ENCODE data around the gene CUTA. TPM values are rescaled to one million over a fixed set of nuclear protein-coding genes. Genes with fewer than 3 reads are reported as not detected.

CUTA gene
- polyA plus RNA-seq, 1 donor = 123 TPM

- DNase-seq (ENCODE audit: low read depth) = no peak
These were observed 22.2 kb upstream of the CUTA start for GRCh38 chr6:33439956-33440648.

GRCh38 chr6:33438978-33439594, 21.2 kb upstream of the CUTA start:
- no peak for DNase-seq (ENCODE audit: low read depth)

GRCh38 chr6:33437666-33438065, 19.8 kb upstream of the CUTA start:
- no peak for DNase-seq (ENCODE audit: low read depth)

DNA sequence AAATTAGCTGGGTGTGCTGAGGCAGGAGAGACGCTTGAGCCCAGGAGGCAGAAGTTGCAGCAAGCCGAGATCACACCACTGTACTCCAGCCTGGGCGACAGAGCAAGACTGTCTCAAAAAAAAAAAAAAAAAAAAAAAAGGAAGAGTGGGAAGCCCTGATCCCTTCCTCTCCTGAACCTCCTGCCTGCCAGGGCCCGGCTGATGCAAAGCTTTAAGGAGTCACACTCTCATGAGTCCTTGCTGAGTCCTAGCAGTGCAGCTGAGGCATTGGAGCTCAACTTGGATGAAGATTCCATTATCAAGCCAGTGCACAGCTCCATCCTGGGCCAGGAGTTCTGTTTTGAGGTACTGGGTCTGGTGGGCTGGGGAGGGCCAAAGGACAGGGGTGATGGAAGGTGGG, 17.1 kb upstream of the CUTA start:
- DNase-seq (ENCODE audit: low read depth) = no peak

- no peak for DNase-seq (ENCODE audit: low read depth)
These were observed 15.8 kb upstream of the CUTA start for GRCh38 chr6:33433544-33434191.

DNA sequence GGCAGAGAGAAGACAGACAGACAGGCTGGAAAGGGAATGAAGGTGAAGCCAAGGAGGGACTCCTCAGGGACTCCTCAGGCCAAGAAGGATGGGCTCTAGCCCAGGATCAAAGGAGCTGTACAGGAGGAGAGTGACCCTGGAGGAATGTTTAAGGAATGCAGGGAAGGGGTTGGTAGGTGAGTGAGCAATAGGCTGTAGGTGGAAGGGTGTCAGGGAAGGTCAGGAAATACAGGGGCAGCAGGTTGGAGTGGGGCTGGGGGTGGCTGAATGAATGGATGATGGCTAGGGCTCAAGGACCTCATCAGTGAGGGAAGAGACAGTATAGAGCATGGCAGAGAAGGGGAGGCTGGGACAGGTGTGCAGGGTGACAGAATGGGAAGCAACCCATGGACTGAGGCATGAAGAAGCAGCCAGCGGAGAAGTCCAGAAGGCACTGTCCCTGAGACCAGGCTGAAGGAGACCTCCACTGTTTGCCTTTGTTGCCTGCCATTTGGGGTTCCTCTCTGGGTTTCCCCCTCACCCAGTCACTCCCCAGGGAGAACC, 15.2 kb upstream of the CUTA start:
- no peak for DNase-seq (ENCODE audit: low read depth)

DNA sequence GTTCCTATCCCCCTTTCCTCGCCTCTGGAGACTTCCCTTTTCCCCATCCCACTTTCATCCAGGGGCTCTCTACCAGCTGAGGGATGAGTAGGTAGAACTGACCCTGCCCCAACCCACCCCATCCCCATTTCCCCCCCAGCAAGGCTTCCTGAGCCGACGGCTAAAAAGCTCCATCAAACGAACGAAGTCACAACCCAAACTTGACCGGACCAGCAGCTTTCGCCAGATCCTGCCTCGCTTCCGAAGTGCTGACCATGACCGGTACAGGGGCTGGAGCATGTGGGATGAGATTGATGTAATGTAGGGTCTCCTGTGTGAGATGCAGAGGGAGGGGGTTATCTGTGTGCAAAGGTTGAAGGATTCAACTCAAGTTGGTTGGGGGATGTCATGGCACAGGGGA, 14.6 kb upstream of the CUTA start:
- DNase-seq (ENCODE audit: low read depth) = no peak

- no peak for DNase-seq (ENCODE audit: low read depth)
These were observed 14.1 kb upstream of the CUTA start for GRCh38 chr6:33431880-33432541.

DNA sequence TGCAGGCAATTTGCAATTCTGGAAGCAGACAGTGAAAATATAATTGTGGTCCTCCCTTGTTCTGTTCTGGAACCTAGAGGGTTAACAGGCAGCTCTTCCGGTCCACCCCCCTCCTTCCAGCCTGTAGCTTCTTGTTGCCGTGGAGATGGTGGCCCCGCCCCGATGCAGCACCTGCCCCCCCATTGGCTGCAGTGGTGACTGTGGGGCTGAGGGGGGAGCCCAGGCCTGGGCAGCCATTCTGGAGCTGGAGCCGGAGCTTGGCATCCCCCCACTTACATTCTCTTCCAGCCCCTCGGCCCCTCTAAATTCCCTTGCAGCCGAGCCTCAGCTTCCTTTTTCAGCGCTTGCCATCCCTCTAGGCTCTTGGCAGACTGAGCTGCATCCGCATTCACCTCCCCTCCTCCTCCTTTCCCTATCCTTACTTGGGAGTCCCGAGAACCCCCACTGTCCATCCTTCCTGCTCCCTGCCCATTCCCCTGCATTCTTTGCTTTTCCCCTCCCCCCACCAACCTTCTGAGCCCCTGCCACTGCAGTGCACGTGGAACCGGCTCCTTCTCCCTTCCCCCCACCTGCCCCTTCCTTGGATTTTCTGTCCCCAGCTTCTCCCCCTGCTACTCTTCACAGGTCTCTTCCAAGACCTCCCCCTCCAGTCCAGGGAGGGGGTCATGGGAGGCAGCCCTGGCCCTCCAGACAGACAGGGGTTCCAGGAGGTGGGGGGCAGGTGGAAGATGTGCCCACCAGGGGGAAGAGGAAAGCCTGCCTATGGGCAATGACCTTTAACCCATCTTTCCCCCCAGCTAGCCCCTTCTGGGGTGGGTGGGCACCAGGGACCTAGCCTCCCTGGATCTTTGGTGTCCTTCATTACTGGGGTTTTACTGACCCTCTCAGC, 13.3 kb upstream of the CUTA start:
- DNase-seq (ENCODE audit: low read depth) = no peak

- DNase-seq (ENCODE audit: low read depth) = no peak
These were observed 12.4 kb upstream of the CUTA start for GRCh38 chr6:33430334-33430733.

- no peak for DNase-seq (ENCODE audit: low read depth)
These were observed 11.8 kb upstream of the CUTA start for GRCh38 chr6:33429750-33430052.

DNA sequence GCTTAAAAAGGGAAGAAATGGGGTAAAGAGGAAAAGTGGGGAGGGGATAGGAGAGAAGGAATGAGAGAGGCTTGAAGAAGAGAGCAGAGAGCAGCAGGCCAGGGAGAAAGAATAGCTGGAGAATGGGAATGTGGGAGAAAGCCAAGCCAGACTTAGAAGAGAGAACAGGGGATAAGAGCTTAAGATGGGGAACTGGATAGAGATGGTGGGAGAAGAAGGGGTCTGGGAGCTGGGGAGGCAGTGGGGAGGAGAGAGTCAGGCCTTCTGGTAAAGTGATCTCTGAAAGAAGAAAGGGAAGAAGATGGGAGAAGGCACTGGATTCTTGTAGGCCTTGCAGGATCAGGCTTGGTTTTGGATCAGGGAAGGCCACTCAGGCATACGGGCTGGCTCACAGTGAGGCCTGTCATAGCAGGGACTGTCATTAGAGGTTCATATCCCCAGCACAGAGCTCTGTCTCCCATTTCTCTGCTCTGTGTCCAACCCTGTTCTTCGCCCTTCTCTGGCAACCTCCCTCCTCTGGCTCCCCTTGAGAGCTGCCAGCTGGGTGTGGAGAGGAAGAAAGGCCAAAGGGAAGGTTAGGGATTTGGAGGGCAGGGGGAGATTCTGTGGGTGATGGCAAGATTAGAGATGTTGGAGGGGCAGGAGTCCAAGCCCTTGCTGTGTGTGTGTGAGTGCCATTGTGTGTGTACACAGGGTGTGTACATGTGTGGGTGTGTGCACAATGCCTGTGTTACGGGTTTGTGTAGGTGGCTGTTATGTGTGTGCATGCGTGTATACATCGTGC, 11.3 kb upstream of the CUTA start:
- DNase-seq (ENCODE audit: low read depth) = no peak

DNA sequence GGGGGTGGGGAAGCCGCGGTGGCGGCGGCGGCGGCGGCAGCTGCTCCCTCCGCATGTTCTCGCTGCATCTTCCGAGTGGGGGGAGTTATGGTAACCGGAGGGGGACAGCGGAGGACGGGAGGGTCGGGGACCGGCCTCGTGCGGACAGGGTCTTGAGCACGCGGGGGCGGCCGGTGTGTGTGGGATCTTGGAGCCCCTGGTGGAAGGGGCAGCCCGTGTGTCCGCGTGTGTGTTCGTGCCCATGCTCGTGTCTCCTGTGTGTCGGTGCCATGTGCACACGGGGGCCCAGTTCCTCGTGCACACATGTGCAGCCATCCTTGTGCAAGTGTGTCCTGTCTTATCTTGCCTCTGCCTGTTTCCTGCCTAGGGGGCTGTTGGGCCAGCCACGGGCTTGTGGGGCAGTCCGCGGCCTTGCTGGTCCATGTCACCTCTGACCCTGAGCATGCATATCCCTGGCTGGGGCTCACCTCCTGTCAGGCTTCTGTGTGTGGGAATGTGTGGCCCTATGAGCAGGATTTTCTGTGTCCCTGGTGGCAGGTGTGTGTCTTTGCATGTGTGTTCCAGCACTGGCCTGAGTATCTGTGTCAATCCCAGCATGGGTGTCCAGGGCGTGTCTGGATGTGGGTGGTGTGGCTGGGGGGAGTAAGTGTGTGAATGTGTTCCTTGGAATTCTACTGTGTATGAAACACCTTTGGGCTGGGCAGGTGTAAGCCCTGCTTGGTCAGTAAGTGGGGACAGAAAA, 10.5 kb upstream of the CUTA start:
- DNase-seq (ENCODE audit: low read depth) = no peak

- no peak for DNase-seq (ENCODE audit: low read depth)
These were observed 9.8 kb upstream of the CUTA start for GRCh38 chr6:33427585-33428223.

DNA sequence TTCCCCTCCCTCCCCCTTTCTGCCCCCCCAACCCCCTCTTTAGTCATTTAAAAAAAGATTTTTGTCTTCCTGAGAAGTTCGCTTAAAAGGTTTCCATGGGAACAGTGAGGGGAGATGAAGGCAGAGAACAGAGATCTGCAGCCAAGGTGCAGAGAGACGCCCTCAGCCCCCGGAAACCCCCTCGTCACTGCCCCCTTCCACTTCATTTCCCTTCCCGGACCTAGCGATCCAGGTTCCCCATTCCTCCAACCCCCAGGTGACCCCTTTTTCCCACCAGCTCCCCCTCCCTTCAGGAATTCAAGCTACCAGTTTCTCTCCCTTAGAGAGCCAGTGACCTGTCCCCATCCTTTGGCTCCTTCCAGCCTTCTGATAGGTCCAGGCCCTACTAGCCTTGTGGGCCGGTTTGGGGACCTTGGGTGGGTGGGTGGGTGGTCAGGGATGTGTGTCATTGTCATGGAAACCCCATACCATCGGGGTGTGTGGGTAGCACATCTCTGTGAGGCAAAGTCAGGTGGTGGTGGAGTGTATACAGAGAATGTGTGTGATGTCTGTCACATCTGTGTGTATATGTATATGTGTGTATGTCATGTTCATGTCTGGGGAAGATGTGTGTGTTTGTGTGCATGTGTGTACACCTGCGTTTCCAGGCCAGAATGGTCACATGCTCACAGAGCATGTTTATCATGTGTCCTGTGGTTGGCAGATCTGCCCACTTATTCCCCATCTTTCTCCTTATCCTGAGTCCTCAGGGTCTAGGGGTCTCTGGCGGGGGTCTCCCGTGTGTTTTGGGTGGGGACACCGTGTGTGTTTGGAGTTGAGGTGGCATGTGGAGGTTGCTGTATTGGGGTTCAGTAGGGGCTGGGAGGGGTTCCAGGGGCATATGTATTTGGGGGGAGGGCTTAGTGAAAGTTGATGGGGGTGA, 8.9 kb upstream of the CUTA start:
- DNase-seq (ENCODE audit: low read depth) = no peak

DNA sequence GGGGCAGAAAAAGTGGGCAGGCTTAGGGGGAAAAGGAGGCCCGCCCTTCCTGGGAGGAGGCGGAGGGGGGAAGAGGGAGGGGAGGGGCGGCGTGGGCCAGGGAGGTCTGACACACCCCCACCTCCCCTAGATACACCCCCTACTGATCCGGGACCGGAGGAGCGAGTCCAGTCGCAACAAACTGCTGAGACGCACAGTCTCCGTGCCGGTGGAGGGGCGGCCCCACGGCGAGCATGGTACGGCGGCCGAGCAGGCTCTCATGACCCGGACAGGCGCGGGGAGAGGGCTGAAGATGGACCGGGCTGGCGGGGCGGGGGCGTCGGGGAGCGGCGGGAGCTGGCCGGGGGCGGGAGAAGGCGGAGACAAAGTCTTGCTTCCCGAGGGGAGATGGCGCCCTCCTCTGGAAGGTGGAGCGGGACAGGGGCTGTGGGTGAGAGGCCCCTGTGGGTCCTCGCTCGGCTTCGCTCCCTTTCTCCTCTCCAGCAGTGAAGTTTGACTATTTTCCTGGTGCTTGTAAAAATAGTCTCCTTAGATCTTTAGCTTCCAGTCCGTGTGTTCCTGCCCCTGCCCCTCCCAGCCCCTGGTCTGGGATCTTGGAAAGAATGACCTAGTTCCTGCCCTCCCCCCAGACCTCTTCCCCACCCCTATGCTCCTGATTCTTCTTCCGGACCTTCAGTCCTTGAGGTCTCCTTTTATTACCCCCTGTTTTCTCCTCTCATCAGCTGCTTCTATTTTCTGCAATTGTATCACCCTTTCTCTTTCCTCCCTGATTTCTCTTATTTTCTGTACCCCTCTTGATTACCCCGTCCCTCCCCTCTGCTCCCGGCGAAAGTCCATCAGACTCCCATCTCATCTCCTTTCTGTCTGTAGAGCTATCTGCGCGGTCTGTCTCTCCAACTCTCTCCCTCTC, 8.0 kb upstream of the CUTA start:
- DNase-seq (ENCODE audit: low read depth) = no peak
